ENCODE measurements around the gene LIPC.

DNA sequence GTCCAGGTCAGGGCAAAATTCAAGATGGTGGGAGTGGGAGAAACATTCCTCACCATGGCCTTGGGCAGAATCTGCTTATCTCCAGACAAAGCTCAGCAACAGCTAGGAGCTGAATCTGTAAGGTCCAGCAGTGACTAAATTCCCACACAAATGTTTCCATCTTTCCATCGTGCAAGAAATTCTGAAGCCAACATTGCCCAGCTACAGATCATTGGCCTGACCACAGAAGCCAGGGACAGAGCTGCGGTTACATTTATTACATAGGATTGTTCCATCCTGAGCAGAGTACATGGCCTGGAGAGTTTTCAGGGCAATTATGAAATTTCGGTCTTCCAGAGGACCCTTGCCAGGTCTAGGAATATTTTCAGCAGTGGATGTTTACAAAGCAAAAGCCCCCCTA is 100.3 kb downstream of the LIPC start:
- TF ChIP-seq RELA (CRISPR knock-in tag; IDR thresholded peaks at IDR 0.05; ENCODE audit: borderline replicate concordance) (no peak), TEAD4 (CRISPR knock-in tag; IDR thresholded peaks at IDR 0.05) (no peak), JUN (CRISPR knock-in tag; IDR thresholded peaks at IDR 0.05) (no peak), ZNF232 (CRISPR knock-in tag; IDR thresholded peaks at IDR 0.05) (no peak), ZBTB21 (CRISPR knock-in tag; IDR thresholded peaks at IDR 0.05; ENCODE audit: borderline replicate concordance) (no peak)
- TF ChIP-seq, protein P1, sequence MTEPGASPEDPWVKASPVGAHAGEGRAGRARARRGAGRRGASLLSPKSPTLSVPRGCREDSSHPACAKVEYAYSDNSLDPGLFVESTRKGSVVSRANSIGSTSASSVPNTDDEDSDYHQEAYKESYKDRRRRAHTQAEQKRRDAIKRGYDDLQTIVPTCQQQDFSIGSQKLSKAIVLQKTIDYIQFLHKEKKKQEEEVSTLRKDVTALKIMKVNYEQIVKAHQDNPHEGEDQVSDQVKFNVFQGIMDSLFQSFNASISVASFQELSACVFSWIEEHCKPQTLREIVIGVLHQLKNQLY (CRISPR knock-in tag; IDR thresholded peaks at IDR 0.05) = no peak
- TF ChIP-seq, protein P2, sequence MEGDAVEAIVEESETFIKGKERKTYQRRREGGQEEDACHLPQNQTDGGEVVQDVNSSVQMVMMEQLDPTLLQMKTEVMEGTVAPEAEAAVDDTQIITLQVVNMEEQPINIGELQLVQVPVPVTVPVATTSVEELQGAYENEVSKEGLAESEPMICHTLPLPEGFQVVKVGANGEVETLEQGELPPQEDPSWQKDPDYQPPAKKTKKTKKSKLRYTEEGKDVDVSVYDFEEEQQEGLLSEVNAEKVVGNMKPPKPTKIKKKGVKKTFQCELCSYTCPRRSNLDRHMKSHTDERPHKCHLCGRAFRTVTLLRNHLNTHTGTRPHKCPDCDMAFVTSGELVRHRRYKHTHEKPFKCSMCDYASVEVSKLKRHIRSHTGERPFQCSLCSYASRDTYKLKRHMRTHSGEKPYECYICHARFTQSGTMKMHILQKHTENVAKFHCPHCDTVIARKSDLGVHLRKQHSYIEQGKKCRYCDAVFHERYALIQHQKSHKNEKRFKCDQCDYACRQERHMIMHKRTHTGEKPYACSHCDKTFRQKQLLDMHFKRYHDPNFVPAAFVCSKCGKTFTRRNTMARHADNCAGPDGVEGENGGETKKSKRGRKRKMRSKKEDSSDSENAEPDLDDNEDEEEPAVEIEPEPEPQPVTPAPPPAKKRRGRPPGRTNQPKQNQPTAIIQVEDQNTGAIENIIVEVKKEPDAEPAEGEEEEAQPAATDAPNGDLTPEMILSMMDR (IDR thresholded peaks at IDR 0.05) = no peak
- TF ChIP-seq, protein P3, sequence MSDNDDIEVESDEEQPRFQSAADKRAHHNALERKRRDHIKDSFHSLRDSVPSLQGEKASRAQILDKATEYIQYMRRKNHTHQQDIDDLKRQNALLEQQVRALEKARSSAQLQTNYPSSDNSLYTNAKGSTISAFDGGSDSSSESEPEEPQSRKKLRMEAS (CRISPR knock-in tag; IDR thresholded peaks at IDR 0.05) = no peak
- TF ChIP-seq, protein P4, sequence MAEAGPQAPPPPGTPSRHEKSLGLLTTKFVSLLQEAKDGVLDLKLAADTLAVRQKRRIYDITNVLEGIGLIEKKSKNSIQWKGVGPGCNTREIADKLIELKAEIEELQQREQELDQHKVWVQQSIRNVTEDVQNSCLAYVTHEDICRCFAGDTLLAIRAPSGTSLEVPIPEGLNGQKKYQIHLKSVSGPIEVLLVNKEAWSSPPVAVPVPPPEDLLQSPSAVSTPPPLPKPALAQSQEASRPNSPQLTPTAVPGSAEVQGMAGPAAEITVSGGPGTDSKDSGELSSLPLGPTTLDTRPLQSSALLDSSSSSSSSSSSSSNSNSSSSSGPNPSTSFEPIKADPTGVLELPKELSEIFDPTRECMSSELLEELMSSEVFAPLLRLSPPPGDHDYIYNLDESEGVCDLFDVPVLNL (CRISPR knock-in tag; IDR thresholded peaks at IDR 0.05; ENCODE audit: borderline replicate concordance, low read depth) = no peak
- TF ChIP-seq, protein P5, sequence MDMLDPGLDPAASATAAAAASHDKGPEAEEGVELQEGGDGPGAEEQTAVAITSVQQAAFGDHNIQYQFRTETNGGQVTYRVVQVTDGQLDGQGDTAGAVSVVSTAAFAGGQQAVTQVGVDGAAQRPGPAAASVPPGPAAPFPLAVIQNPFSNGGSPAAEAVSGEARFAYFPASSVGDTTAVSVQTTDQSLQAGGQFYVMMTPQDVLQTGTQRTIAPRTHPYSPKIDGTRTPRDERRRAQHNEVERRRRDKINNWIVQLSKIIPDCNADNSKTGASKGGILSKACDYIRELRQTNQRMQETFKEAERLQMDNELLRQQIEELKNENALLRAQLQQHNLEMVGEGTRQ (CRISPR knock-in tag; IDR thresholded peaks at IDR 0.05) = no peak
- TF ChIP-seq, protein P6, sequence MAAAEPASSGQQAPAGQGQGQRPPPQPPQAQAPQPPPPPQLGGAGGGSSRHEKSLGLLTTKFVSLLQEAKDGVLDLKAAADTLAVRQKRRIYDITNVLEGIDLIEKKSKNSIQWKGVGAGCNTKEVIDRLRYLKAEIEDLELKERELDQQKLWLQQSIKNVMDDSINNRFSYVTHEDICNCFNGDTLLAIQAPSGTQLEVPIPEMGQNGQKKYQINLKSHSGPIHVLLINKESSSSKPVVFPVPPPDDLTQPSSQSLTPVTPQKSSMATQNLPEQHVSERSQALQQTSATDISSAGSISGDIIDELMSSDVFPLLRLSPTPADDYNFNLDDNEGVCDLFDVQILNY (CRISPR knock-in tag; IDR thresholded peaks at IDR 0.05) = no peak
- TF ChIP-seq, protein P7, sequence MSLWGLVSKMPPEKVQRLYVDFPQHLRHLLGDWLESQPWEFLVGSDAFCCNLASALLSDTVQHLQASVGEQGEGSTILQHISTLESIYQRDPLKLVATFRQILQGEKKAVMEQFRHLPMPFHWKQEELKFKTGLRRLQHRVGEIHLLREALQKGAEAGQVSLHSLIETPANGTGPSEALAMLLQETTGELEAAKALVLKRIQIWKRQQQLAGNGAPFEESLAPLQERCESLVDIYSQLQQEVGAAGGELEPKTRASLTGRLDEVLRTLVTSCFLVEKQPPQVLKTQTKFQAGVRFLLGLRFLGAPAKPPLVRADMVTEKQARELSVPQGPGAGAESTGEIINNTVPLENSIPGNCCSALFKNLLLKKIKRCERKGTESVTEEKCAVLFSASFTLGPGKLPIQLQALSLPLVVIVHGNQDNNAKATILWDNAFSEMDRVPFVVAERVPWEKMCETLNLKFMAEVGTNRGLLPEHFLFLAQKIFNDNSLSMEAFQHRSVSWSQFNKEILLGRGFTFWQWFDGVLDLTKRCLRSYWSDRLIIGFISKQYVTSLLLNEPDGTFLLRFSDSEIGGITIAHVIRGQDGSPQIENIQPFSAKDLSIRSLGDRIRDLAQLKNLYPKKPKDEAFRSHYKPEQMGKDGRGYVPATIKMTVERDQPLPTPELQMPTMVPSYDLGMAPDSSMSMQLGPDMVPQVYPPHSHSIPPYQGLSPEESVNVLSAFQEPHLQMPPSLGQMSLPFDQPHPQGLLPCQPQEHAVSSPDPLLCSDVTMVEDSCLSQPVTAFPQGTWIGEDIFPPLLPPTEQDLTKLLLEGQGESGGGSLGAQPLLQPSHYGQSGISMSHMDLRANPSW (CRISPR knock-in tag; conservative IDR thresholded peaks at IDR 0.05; ENCODE audit: low read depth) = no peak
